ENCODE measurements around the gene TPM4.

- no peak for TF ChIP-seq CTCF (IDR thresholded peaks at IDR 0.05)
- peak in 2 of 3 donors; percentile 58 to 64 for TF ChIP-seq POLR2A (IDR thresholded peaks at IDR 0.05)
Measured at GRCh38 chr19:16089010-16089846, 12.9 kb downstream of the TPM4 start.

Measured in body of pancreas (tissue), 4 donors.